MCF 10A (cell line): ENCODE results near the gene THSD7B. TPM values are rescaled to one million over a fixed set of nuclear protein-coding genes. Genes with fewer than 3 reads are reported as not detected.

Experiments
- BruUV-seq: library from RNA; stranded (reverse); fragments of 400-500 nt; replicated peaks from 2 replicates; lab custom pipeline; 2021; lab: Mats Ljungman, UMichigan
- CTCF ChIA-PET: fragments of 300-600 bp; sonication (Branson Sonifier 250); formaldehyde crosslinking; extraction: SDS; loops from one replicate; lab custom pipeline; 2021; ENCODE audit warnings: antibody characterized with exemption, inconsistent platforms; lab: Yijun Ruan, JAX
- POLR2A ChIA-PET: fragments of 300-600, 350-650 bp; sonication (Branson Sonifier 250); formaldehyde crosslinking; extraction: SDS; loops from one replicate; lab custom pipeline; 2020; ENCODE audit warnings: antibody characterized with exemption, inconsistent platforms; lab: Yijun Ruan, JAX
- DNase-seq: peaks from one replicate; pipeline ENCODE4 v3.0.0-alpha.2; 2018; ENCODE audit not compliant: unreplicated experiment
- H3K27ac Mint-ChIP-seq: one replicate; pipeline ENCODE4 v1.8.0; 2022; ENCODE audit warnings: mild to moderate bottlenecking, low read depth, mixed read lengths; ENCODE audit not compliant: unreplicated experiment
- H3K27me3 Mint-ChIP-seq: one replicate; pipeline ENCODE4 v1.8.0; 2022; ENCODE audit warnings: mixed read lengths; ENCODE audit not compliant: insufficient read depth, unreplicated experiment
- H3K36me3 Mint-ChIP-seq: one replicate; pipeline ENCODE4 v1.8.0; 2022; ENCODE audit warnings: mild to moderate bottlenecking, moderate library complexity, mixed read lengths; ENCODE audit not compliant: insufficient read depth, unreplicated experiment
- H3K4me1 Mint-ChIP-seq: one replicate; pipeline ENCODE4 v1.8.0; 2022; ENCODE audit warnings: mixed read lengths; ENCODE audit not compliant: insufficient read depth, unreplicated experiment
- H3K4me3 Mint-ChIP-seq: one replicate; pipeline ENCODE4 v1.8.0; 2022; ENCODE audit warnings: mild to moderate bottlenecking, moderate library complexity, mixed read lengths; ENCODE audit not compliant: unreplicated experiment
- H3K9me3 Mint-ChIP-seq: one replicate; pipeline ENCODE4 v1.8.0; 2022; ENCODE audit warnings: mixed read lengths; ENCODE audit not compliant: unreplicated experiment
- intact Hi-C: fragments of 100-400 bp; cut with micrococcal nuclease; formaldehyde crosslinking; loops from 2 replicates; pipeline ENCODE4 v1.14.1; 2022
- total RNA-seq: library from RNA; stranded (reverse); gene quantifications from 2 replicates; pipeline ENCODE4 v1.2.3, GENCODE V29; 2022
- TF ChIP-seq, protein P1 (sequence below): fragments of 200-600 bp; IDR thresholded peaks from one replicate; pipeline ENCODE4 v1.8.0; 2022; ENCODE audit warnings: antibody characterized with exemption, mild to moderate bottlenecking; ENCODE audit not compliant: unreplicated experiment

The THSD7B gene
- total RNA-seq, 1 experiment from 2014 or later = not detected

- H3K27ac Mint-ChIP-seq = no peak overlapping the region
- TF ChIP-seq, protein P1, sequence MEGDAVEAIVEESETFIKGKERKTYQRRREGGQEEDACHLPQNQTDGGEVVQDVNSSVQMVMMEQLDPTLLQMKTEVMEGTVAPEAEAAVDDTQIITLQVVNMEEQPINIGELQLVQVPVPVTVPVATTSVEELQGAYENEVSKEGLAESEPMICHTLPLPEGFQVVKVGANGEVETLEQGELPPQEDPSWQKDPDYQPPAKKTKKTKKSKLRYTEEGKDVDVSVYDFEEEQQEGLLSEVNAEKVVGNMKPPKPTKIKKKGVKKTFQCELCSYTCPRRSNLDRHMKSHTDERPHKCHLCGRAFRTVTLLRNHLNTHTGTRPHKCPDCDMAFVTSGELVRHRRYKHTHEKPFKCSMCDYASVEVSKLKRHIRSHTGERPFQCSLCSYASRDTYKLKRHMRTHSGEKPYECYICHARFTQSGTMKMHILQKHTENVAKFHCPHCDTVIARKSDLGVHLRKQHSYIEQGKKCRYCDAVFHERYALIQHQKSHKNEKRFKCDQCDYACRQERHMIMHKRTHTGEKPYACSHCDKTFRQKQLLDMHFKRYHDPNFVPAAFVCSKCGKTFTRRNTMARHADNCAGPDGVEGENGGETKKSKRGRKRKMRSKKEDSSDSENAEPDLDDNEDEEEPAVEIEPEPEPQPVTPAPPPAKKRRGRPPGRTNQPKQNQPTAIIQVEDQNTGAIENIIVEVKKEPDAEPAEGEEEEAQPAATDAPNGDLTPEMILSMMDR = no peak
- H3K27me3 Mint-ChIP-seq = no peaks in the 10 kb centered on the region
- DNase-seq = no peak
- ChIA-PET CTCF (interaction anchor here (1.2 kb wide), 2 partner anchors 10 to 13 kb away, joined by 3 to 5 read pairs; no protein-coding TSS in a partner anchor), POLR2A (interaction anchor here (0.6 kb wide), 1 partner anchor 868 kb away, joined by 3 read pairs; no protein-coding TSS in a partner anchor)
- no TSS peak for BruUV-seq
- intact Hi-C loops = no loop called here
- H3K4me1 Mint-ChIP-seq = no peaks in the 10 kb centered on the region
- no peak overlapping the region for H3K4me3 Mint-ChIP-seq
- no peaks in the 10 kb centered on the region for H3K9me3 Mint-ChIP-seq
- no peaks in the 10 kb centered on the region for H3K36me3 Mint-ChIP-seq
These were observed 136.4 kb downstream of the THSD7B start for GRCh38 chr2:136901732-136902131.

DNA sequence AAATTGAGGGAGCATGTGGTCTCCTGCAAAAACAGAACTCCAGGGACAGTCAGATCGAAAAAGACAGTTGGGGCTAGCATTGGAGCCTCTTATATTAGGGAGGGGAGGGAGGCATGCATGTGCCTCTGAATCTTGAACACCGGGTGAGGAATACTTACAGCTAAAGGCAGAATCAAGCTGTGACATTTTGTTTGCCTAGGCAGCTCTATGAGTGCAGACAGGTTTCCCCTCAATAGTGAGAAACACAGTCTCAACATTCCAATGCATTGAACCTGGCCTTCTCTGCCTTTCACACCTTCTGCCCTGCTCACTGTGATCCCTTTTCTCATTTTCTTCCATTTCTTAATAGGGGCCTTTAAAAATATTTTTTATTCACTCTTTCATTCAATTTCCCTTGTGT is 140.4 kb downstream of the THSD7B start:
- Mint-ChIP-seq H3K4me1 (peaks cover 6% of the 10 kb centered on the region), H3K27ac (no peak overlapping the region), H3K36me3 (no peaks in the 10 kb centered on the region), H3K9me3 (no peaks in the 10 kb centered on the region), H3K27me3 (no peaks in the 10 kb centered on the region), H3K4me3 (no peak overlapping the region)
- ChIA-PET POLR2A (no interaction called here), CTCF (interaction anchor here (0.8 kb wide), 1 partner anchor 482 kb away, joined by 3 read pairs; no protein-coding TSS in a partner anchor)
- TF ChIP-seq, protein P1 = no peak
- intact Hi-C loops = no loop called here
- no peak for DNase-seq
- no TSS peak for BruUV-seq

DNA sequence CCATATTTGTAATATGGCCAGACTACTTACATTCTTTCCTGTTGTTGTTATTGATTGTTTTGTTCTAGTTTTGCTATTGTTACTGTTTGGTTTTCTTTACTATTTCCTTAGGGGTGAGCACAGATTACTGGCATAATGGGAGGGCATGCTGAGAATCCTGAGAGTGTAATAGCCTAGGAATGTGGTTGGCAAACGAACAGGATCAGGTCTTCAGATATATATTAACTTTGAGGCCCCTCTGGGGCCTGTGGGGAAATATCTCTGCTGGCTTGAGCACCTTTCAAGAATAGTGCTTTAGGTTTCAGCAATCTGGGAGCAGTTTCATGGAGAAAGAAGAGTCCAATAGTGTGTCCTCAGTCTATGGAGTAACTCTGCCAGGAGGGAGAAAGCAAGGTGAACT is 144.4 kb downstream of the THSD7B start:
- no peaks in the 10 kb centered on the region for H3K36me3 Mint-ChIP-seq
- H3K4me3 Mint-ChIP-seq = no peak overlapping the region
- ChIA-PET POLR2A (no interaction called here), CTCF (no interaction called here)
- no peak for DNase-seq
- H3K27me3 Mint-ChIP-seq = no peaks in the 10 kb centered on the region
- peaks cover 6% of the 10 kb centered on the region for H3K4me1 Mint-ChIP-seq
- H3K27ac Mint-ChIP-seq = no peak overlapping the region
- H3K9me3 Mint-ChIP-seq = peaks cover 7% of the 10 kb centered on the region
- BruUV-seq = no TSS peak
- intact Hi-C loops = no loop called here
- TF ChIP-seq, protein P1 = no peak

- DNase-seq = no peak
- peaks cover 7% of the 10 kb centered on the region for H3K9me3 Mint-ChIP-seq
- H3K27ac Mint-ChIP-seq = no peak overlapping the region
- no peaks in the 10 kb centered on the region for H3K4me1 Mint-ChIP-seq
- POLR2A ChIA-PET = no interaction called here
- CTCF ChIA-PET = no interaction called here
- intact Hi-C loops = no loop called here
- H3K4me3 Mint-ChIP-seq = no peak overlapping the region
- H3K36me3 Mint-ChIP-seq = no peaks in the 10 kb centered on the region
- TF ChIP-seq, protein P1 = no peak
- no peaks in the 10 kb centered on the region for H3K27me3 Mint-ChIP-seq
- BruUV-seq = no TSS peak
These were observed 150.8 kb downstream of the THSD7B start for GRCh38 chr2:136916131-136916530.
